Measurements from ENCODE around the gene CCDC9B. TPM values are rescaled to one million over a fixed set of nuclear protein-coding genes. Genes with fewer than 3 reads are reported as not detected.

CCDC9B gene
- total RNA-seq, 1 donor from 2014 or later, result 71.4 TPM

- Histone ChIP-seq H3K27ac (no peak within 1 kb of the TSS), H3K4me1 (peaks cover 15% of the 10 kb centered on the region), H3K9me3 (no peaks in the 10 kb centered on the region), H3K36me3 (no peaks in the 10 kb centered on the region), H3K27me3 (ENCODE audit: low read depth) (no peaks in the 10 kb centered on the region), H3K4me3 (peak within 1 kb of the TSS; percentile 67)
- ATAC-seq (peak; percentile 91 to 96), DNase-seq (peak; percentile 91)
- no peak for TF ChIP-seq CTCF (IDR thresholded peaks at IDR 0.05)
- intact Hi-C loops (cut with DNase I), result no loop called here
Observed at GRCh38 chr15:40357723-40358470, 17.2 kb upstream of the CCDC9B start, which contains the start of gene DISP2. TSS of gene DISP2 (plus strand) at chr15:40358219. CDS start at chr15:40358322, 103 bp downstream.

GRCh38 chr15:40357246-40357645, 16.5 kb upstream of the CCDC9B start:
- Histone ChIP-seq H3K4me1 (peaks cover 15% of the 10 kb centered on the region), H3K36me3 (no peaks in the 10 kb centered on the region), H3K4me3 (no peak overlapping the region), H3K27ac (no peak overlapping the region), H3K9me3 (no peaks in the 10 kb centered on the region), H3K27me3 (ENCODE audit: low read depth) (no peaks in the 10 kb centered on the region)
- ATAC-seq (no peak), DNase-seq (no peak)
- TF ChIP-seq CTCF (IDR thresholded peaks at IDR 0.05), result no peak
- intact Hi-C loops (cut with DNase I), result no loop called here

GRCh38 chr15:40355976-40356585, 15.3 kb upstream of the CCDC9B start:
- DNase-seq (no peak), ATAC-seq (no peak)
- intact Hi-C loops (cut with DNase I), result no loop called here
- Histone ChIP-seq H3K27ac (no peak overlapping the region), H3K9me3 (no peaks in the 10 kb centered on the region), H3K4me3 (no peak overlapping the region), H3K27me3 (ENCODE audit: low read depth) (no peaks in the 10 kb centered on the region), H3K36me3 (no peaks in the 10 kb centered on the region), H3K4me1 (peaks cover 15% of the 10 kb centered on the region)
- TF ChIP-seq CTCF (IDR thresholded peaks at IDR 0.05), result no peak

- Histone ChIP-seq H3K36me3 (no peaks in the 10 kb centered on the region), H3K9me3 (no peaks in the 10 kb centered on the region), H3K4me1 (peaks cover 15% of the 10 kb centered on the region), H3K27me3 (ENCODE audit: low read depth) (no peaks in the 10 kb centered on the region), H3K27ac (no peak overlapping the region), H3K4me3 (no peak overlapping the region)
- no peak for TF ChIP-seq CTCF (IDR thresholded peaks at IDR 0.05)
- intact Hi-C loops (cut with DNase I), result no loop called here
- DNase-seq (no peak), ATAC-seq (no peak)
Observed at GRCh38 chr15:40354408-40355171, 13.9 kb upstream of the CCDC9B start.

GRCh38 chr15:40353697-40354096, 13.0 kb upstream of the CCDC9B start:
- intact Hi-C loops (cut with DNase I), result no loop called here
- no peak for TF ChIP-seq CTCF (IDR thresholded peaks at IDR 0.05)
- no peak for DNase-seq
- Histone ChIP-seq H3K36me3 (no peaks in the 10 kb centered on the region), H3K27ac (no peak overlapping the region), H3K4me3 (no peak overlapping the region), H3K9me3 (no peaks in the 10 kb centered on the region), H3K27me3 (ENCODE audit: low read depth) (no peaks in the 10 kb centered on the region), H3K4me1 (peaks cover 9% of the 10 kb centered on the region)
- no peak for ATAC-seq
